HepG2 (cell line): ENCODE data around the gene CCDC117. TPM values are rescaled to one million over a fixed set of nuclear protein-coding genes. Genes with fewer than 3 reads are reported as not detected.

Experiments
- ARNT2 ChIP-seq: sonication (generic); formaldehyde crosslinking; IDR thresholded peaks from 2 replicates; pipeline ENCODE4 v1.8.0; 2022; ENCODE audit warnings: mild to moderate bottlenecking, low read depth, missing genetic modification reagents, moderate library complexity
- ATF7-NPFF ChIP-seq: sonication (generic); formaldehyde crosslinking; IDR thresholded peaks from 2 replicates; pipeline ENCODE4 v1.8.1; 2023; ENCODE audit warnings: mild to moderate bottlenecking, low read depth, missing genetic modification reagents, moderate library complexity
- CENPX ChIP-seq: sonication (generic); formaldehyde crosslinking; IDR thresholded peaks from 2 replicates; pipeline ENCODE4 v1.9.0; 2021; ENCODE audit warnings: mild to moderate bottlenecking, missing genetic modification reagents, moderate library complexity
- ELF3 ChIP-seq: IDR thresholded peaks from 2 replicates; pipeline ENCODE4 v1.6.1; 2016; ENCODE audit warnings: missing genetic modification reagents, missing compliant biosample characterization
- EP300 ChIP-seq, 3 experiments: sonication (generic) in 1 of 3; formaldehyde crosslinking in 1 of 3; IDR thresholded peaks; 2 replicates each; pipeline versions ENCODE4 v1.5.1 to v1.6.1; 2011 to 2020; ENCODE audit warnings: low read depth in 2 of 3, low read length in 2 of 3, borderline replicate concordance in 1 of 3, improper control_type of control experiment in 1 of 3, mild to moderate bottlenecking in 1 of 3, missing genetic modification reagents in 1 of 3, moderate library complexity in 1 of 3
- FOXA3 ChIP-seq: IDR thresholded peaks from 2 replicates; pipeline ENCODE4 v1.6.1; 2016; ENCODE audit warnings: missing genetic modification reagents, missing compliant biosample characterization
- GFI1 ChIP-seq: sonication (generic); formaldehyde crosslinking; IDR thresholded peaks from 2 replicates; pipeline ENCODE4 v1.5.0; 2020; ENCODE audit warnings: missing genetic modification reagents, mild to moderate bottlenecking, borderline replicate concordance
- HDAC1 ChIP-seq: sonication (generic); formaldehyde crosslinking; IDR thresholded peaks from 2 replicates; pipeline ENCODE4 v1.5.1; 2020; ENCODE audit warnings: mild to moderate bottlenecking, missing genetic modification reagents
- MBD4 ChIP-seq: IDR thresholded peaks from 2 replicates; pipeline ENCODE4 v1.6.1; 2012; ENCODE audit warnings: low read length, inconsistent platforms, borderline replicate concordance
- NFYB ChIP-seq: sonication (generic); formaldehyde crosslinking; IDR thresholded peaks from 2 replicates; pipeline ENCODE4 v1.4.0; 2020; ENCODE audit warnings: missing genetic modification reagents
- NPAS2 ChIP-seq: sonication (generic); formaldehyde crosslinking; IDR thresholded peaks from 2 replicates; pipeline ENCODE4 v1.8.0; 2022; ENCODE audit warnings: mild to moderate bottlenecking, missing genetic modification reagents, borderline replicate concordance
- NR2F1 ChIP-seq, 2 experiments: fragments of 450-650 bp in 1 of 2; formaldehyde crosslinking in 1 of 2; IDR thresholded peaks; 2 replicates each; pipeline versions ENCODE4 v1.5.0 to v1.6.1; 2016 to 2020; ENCODE audit warnings: mild to moderate bottlenecking in 1 of 2, missing compliant biosample characterization in 1 of 2, missing genetic modification reagents in 1 of 2, moderate library complexity in 1 of 2
- PBX2 ChIP-seq: IDR thresholded peaks from 2 replicates; pipeline ENCODE4 v1.6.1; 2016; ENCODE audit warnings: control low read depth
- PLRG1 ChIP-seq: fragments of 450-650 bp; conservative IDR thresholded peaks from 2 replicates; pipeline ENCODE4 v1.6.1; 2016
- RFX3 ChIP-seq: IDR thresholded peaks from 2 replicates; pipeline ENCODE4 v1.6.1; 2016; ENCODE audit warnings: missing biosample characterization, missing genetic modification reagents
- SOX6 ChIP-seq, 2 experiments: fragments of 450-650 bp in 1 of 2; sonication (generic) in 1 of 2; formaldehyde crosslinking in 1 of 2; IDR thresholded peaks; 2 replicates each; pipeline versions ENCODE4 v1.4.0 to v1.6.1; 2017 to 2020; ENCODE audit warnings: antibody characterized with exemption in 1 of 2, mild to moderate bottlenecking in 1 of 2, missing genetic modification reagents in 1 of 2
- ZFAT ChIP-seq: sonication (generic); formaldehyde crosslinking; conservative IDR thresholded peaks from 2 replicates; pipeline ENCODE4 v1.8.1; 2023; ENCODE audit warnings: missing genetic modification reagents, inconsistent platforms
- ZFP1 ChIP-seq: IDR thresholded peaks from 2 replicates; pipeline ENCODE4 v1.6.1; 2016
- ZNF326 ChIP-seq: sonication (generic); formaldehyde crosslinking; IDR thresholded peaks from 2 replicates; pipeline ENCODE4 v1.4.0; 2020; ENCODE audit warnings: missing genetic modification reagents, borderline replicate concordance
- ZNF33A ChIP-seq: sonication (generic); formaldehyde crosslinking; IDR thresholded peaks from 2 replicates; pipeline ENCODE4 v1.5.1; 2020; ENCODE audit warnings: missing genetic modification reagents, mild to moderate bottlenecking, moderate library complexity, borderline replicate concordance
- ZNF576 ChIP-seq: sonication (generic); formaldehyde crosslinking; IDR thresholded peaks from 2 replicates; pipeline ENCODE4 v1.4.0; 2020; ENCODE audit warnings: mild to moderate bottlenecking, missing genetic modification reagents
- ZNF674 ChIP-seq: sonication (generic); formaldehyde crosslinking; IDR thresholded peaks from 2 replicates; pipeline ENCODE4 v1.5.0; 2020; ENCODE audit warnings: low read depth, mild to moderate bottlenecking, missing genetic modification reagents
- ZNF749 ChIP-seq: sonication (generic); formaldehyde crosslinking; IDR thresholded peaks from 2 replicates; pipeline ENCODE4 v1.8.0; 2022; ENCODE audit warnings: mild to moderate bottlenecking, missing genetic modification reagents, moderate library complexity, borderline replicate concordance
- ZNF772 ChIP-seq: sonication (generic); formaldehyde crosslinking; IDR thresholded peaks from 2 replicates; pipeline ENCODE4 v1.5.0; 2020; ENCODE audit warnings: mild to moderate bottlenecking, missing genetic modification reagents
- polyA plus RNA-seq, 8 experiments: library from polyadenylated mRNA; depleted of rRNA in 3 of 8; stranded (reverse) in 7 of 8; unstranded in 1 of 8; fragments of >200 nt; fragmentation: Illumina TruSeq in 4 of 8; extraction: Trizol in 4 of 8; gene quantifications; 2 replicates each; pipeline versions ENCODE4 v1.2.1 to v1.2.3, GENCODE V29; 2011 to 2016; ENCODE audit warnings: low read depth in 4 of 8, missing spikeins in 1 of 8, mixed read lengths in 1 of 8; ENCODE audit not compliant: insufficient read depth in 1 of 8
- total RNA-seq, 5 experiments: library from RNA; depleted of rRNA; stranded (reverse); fragments of >200 nt; fragmentation: Illumina TruSeq; extraction: Trizol; gene quantifications; 2 replicates each; pipeline ENCODE4 v1.2.3, GENCODE V29; 2016; ENCODE audit warnings: low read depth in 1 of 5
- TF ChIP-seq, protein P1 (sequence below): sonication (generic); formaldehyde crosslinking; IDR thresholded peaks from 2 replicates; pipeline ENCODE4 v1.4.0; 2020; ENCODE audit warnings: missing genetic modification reagents
- TF ChIP-seq, protein P2 (sequence below): sonication (generic); formaldehyde crosslinking; IDR thresholded peaks from 2 replicates; pipeline ENCODE4 v1.8.0; 2022; ENCODE audit warnings: mild to moderate bottlenecking, missing genetic modification reagents

The CCDC117 gene
- total and polyA plus RNA-seq, 2 of the 13 experiments (the other 11 are each of a cell fraction or from before 2014, with no cell fraction given), result 12.6 to 34.2 TPM

- TF ChIP-seq ATF7-NPFF (CRISPR knock-in tag) (no peak; the same call in 1 of the 2 replicates), NPAS2 (CRISPR knock-in tag) (no peak), ZNF326 (CRISPR knock-in tag) (no peak), ZFAT (CRISPR knock-in tag) (0 out of 2 replicates have a peak, but pooled peaks have one; percentile 53), ARNT2 (CRISPR knock-in tag) (no peak), ZNF674 (CRISPR knock-in tag) (no peak), MBD4 (no peak), ZFP1 (CRISPR knock-in tag) (no peak), ZNF576 (CRISPR knock-in tag) (no peak), ZNF33A (CRISPR knock-in tag) (no peak), HDAC1 (CRISPR knock-in tag) (peak; percentile 83), ZNF749 (no peak), CENPX (CRISPR knock-in tag) (no peak), EP300 (IDR thresholded peaks at IDR 0.05; ENCODE audit: low read depth in 2 of 2, low read length in 2 of 2) (peak; percentile 70 to 95; a peak in 3 of 4 replicates), EP300 (CRISPR knock-in tag; IDR thresholded peaks at IDR 0.05; ENCODE audit: borderline replicate concordance) (peak; percentile 91), NR2F1 (CRISPR knock-in tag; IDR thresholded peaks at IDR 0.05) (no peak; a peak in 1 of 4 replicates), PBX2 (CRISPR knock-in tag) (no peak), FOXA3 (CRISPR knock-in tag) (peak; percentile 96), NFYB (CRISPR knock-in tag) (no peak), PLRG1 (no peak), ELF3 (no peak; the same call in 1 of the 2 replicates), GFI1 (CRISPR knock-in tag) (peak; percentile 46; the same call in 1 of the 2 replicates), RFX3 (no peak), SOX6 (IDR thresholded peaks at IDR 0.05) (no peak), SOX6 (CRISPR knock-in tag; IDR thresholded peaks at IDR 0.05) (peak; percentile 92), ZNF772 (CRISPR knock-in tag) (no peak)
- TF ChIP-seq, protein P1, sequence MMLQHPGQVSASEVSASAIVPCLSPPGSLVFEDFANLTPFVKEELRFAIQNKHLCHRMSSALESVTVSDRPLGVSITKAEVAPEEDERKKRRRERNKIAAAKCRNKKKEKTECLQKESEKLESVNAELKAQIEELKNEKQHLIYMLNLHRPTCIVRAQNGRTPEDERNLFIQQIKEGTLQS (CRISPR knock-in tag), result no peak
- TF ChIP-seq, protein P2, sequence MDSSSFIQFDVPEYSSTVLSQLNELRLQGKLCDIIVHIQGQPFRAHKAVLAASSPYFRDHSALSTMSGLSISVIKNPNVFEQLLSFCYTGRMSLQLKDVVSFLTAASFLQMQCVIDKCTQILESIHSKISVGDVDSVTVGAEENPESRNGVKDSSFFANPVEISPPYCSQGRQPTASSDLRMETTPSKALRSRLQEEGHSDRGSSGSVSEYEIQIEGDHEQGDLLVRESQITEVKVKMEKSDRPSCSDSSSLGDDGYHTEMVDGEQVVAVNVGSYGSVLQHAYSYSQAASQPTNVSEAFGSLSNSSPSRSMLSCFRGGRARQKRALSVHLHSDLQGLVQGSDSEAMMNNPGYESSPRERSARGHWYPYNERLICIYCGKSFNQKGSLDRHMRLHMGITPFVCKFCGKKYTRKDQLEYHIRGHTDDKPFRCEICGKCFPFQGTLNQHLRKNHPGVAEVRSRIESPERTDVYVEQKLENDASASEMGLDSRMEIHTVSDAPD (CRISPR knock-in tag), result no peak
Measured at GRCh38 chr22:28819253-28820096, 47.0 kb downstream of the CCDC117 start (continued).
